Measurements from ENCODE around the gene SLC12A7. TPM values are rescaled to one million over a fixed set of nuclear protein-coding genes. Genes with fewer than 3 reads are reported as not detected.
"Not testable (repeated sequence)": the region's sequence is repeated elsewhere in the genome, so short reads cannot be mapped to it uniquely, and the experiment has no call there.

SLC12A7 gene
- total and polyA plus RNA-seq, 11 donors, result 66.3 to 159 (median 128) TPM

- WGBS, 4 donors, result 82 to 87% (median 83%) methylated on average over 25 to 26 of the region's 26 CpGs
- intact Hi-C loops (cut with DNase I), result no loop called here
- Histone ChIP-seq H3K9me3 (no peaks in the 10 kb centered on the region), H3K4me3 (no peak overlapping the region), H3K27me3 (peaks cover 0 to 9% (median 0%) of the 10 kb centered on the region in 9 donors), H3K36me3 (no peaks in the 10 kb centered on the region), H3K4me1 (no peaks in the 10 kb centered on the region), H3K27ac (no peak overlapping the region)
- no peak for ATAC-seq
- TF ChIP-seq, protein P1, sequence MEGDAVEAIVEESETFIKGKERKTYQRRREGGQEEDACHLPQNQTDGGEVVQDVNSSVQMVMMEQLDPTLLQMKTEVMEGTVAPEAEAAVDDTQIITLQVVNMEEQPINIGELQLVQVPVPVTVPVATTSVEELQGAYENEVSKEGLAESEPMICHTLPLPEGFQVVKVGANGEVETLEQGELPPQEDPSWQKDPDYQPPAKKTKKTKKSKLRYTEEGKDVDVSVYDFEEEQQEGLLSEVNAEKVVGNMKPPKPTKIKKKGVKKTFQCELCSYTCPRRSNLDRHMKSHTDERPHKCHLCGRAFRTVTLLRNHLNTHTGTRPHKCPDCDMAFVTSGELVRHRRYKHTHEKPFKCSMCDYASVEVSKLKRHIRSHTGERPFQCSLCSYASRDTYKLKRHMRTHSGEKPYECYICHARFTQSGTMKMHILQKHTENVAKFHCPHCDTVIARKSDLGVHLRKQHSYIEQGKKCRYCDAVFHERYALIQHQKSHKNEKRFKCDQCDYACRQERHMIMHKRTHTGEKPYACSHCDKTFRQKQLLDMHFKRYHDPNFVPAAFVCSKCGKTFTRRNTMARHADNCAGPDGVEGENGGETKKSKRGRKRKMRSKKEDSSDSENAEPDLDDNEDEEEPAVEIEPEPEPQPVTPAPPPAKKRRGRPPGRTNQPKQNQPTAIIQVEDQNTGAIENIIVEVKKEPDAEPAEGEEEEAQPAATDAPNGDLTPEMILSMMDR (IDR thresholded peaks at IDR 0.05), result no peak
- TF ChIP-seq POLR2A (IDR thresholded peaks at IDR 0.05), result no peak
- peak in 3 of 5 donors; percentile 13 to 49 (median 14) for DNase-seq
These were observed 83.2 kb downstream of the SLC12A7 start for GRCh38 chr5:1028481-1029281.

- peak in 3 of 5 donors; percentile 18 to 54 (median 20) for DNase-seq
- intact Hi-C loops (cut with DNase I), result no loop called here
- no peak for ATAC-seq
- 85 to 90% (median 89%) methylated on average over 36 to 40 of the region's 40 CpGs for WGBS, 4 donors
- Histone ChIP-seq H3K27ac (no peak overlapping the region), H3K4me3 (no peak overlapping the region), H3K27me3 (peaks cover 0 to 9% (median 0%) of the 10 kb centered on the region in 9 donors), H3K4me1 (no peaks in the 10 kb centered on the region), H3K9me3 (no peaks in the 10 kb centered on the region), H3K36me3 (no peaks in the 10 kb centered on the region)
- TF ChIP-seq, protein P1 (IDR thresholded peaks at IDR 0.05), result no peak
- no peak for TF ChIP-seq POLR2A (IDR thresholded peaks at IDR 0.05)
These were observed 84.0 kb downstream of the SLC12A7 start for GRCh38 chr5:1027631-1028441.

GRCh38 chr5:1026700-1027621, 84.9 kb downstream of the SLC12A7 start:
- no peak overlapping the region for H3K4me3 ChIP-seq
- intact Hi-C loops (cut with DNase I), result no loop called here
- ATAC-seq, result peak in 3 of 4 donors; percentile 20 to 35 (median 28)
- H3K36me3 ChIP-seq, result no peaks in the 10 kb centered on the region
- H3K27ac ChIP-seq, result no peak overlapping the region
- TF ChIP-seq POLR2A (IDR thresholded peaks at IDR 0.05), result no peak
- TF ChIP-seq, protein P1 (IDR thresholded peaks at IDR 0.05), result no peak
- no peaks in the 10 kb centered on the region for H3K4me1 ChIP-seq
- DNase-seq, result peak in 3 of 5 donors; percentile 17 to 51 (median 27)
- peaks cover 0 to 9% (median 0%) of the 10 kb centered on the region in 9 donors for H3K27me3 ChIP-seq
- 80 to 85% (median 82%) methylated on average over 27 to 29 of the region's 29 CpGs for WGBS, 4 donors
- no peaks in the 10 kb centered on the region for H3K9me3 ChIP-seq

DNA sequence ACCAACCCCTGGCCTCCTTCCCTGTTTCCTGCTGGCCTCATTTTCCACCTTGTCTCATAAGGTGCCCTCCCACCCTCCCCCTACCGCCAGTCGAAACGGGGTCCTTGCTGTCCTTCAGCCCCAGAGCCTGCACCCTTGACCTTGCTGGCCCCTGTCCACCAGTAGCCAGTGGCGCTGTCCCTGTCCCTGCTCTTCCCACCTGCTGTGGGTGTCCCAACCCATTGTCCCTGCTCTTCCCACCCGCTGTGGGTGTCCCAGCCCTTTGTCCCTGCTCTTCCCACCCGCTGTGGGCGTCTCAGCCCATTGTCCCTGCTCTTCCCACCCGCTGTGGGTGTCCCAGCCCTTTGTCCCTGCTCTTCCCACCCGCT, 89.9 kb downstream of the SLC12A7 start:
- DNase-seq, result peak in 1 of 5 donors; percentile 43
- WGBS, 4 donors, result 73 to 86% (median 80%) methylated on average over 6 to 9 of the region's 9 CpGs
- H3K4me1 ChIP-seq; H3K27me3 ChIP-seq; ATAC-seq; H3K4me3 ChIP-seq; H3K27ac ChIP-seq; H3K36me3 ChIP-seq; intact Hi-C loops (cut with DNase I); H3K9me3 ChIP-seq: not testable (repeated sequence)

Data from heart left ventricle (tissue), 16 donors.